A673 (cell line): Measurements from ENCODE around the gene CCDC88B.

Experiments used
- EZH2 ChIP-seq: fragments of 200-600 bp; sonication (generic); IDR thresholded peaks from 2 replicates; pipeline ENCODE4 v1.6.1; 2017; ENCODE audit warnings: borderline replicate concordance, low read depth, mild to moderate bottlenecking, mixed read lengths, antibody characterized with exemption, low read length; ENCODE audit not compliant: poor library complexity, severe bottlenecking
- TF ChIP-seq, protein P1 (sequence below): fragments of 300-800, 200-600 bp; sonication (generic); conservative IDR thresholded peaks from 2 replicates; pipeline ENCODE4 v1.5.1; 2017; ENCODE audit warnings: low read depth, mild to moderate bottlenecking, antibody characterized with exemption, low read length, moderate library complexity, mixed read lengths

DNA sequence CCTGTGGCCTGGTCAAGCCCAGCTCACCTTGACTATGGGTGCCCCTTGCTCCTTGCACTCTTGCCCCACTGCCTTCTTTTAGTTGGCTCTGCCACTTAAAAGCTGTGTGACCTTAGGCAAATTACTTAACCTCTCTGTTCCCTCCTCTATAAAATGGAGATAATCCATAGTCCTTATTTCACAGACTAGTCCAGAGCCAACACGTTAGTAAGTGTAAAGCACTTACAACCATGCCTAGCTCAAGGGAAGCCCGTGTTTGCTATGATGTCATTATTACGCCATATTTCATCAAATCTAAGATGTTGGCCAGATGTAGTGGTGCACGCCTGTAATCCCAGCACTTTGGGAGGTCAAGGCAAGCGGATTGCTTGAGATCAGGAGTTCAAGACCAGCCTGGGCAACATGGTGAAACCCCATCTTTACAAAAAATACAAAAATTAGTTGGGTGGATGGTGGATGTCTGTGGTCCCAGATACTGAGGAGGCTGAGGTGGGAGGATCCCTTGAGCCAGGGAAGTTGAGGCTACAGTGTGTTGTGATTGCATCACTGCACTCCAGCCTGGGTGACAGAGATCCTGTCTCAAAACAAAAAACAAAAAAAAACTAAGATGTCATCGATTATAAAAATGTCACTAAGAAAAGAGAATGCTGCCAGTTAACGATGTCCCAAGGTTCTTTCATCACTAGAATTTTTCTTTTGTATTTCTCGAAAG is 2.3 kb upstream of the CCDC88B start:
- TF ChIP-seq EZH2: no peak
- TF ChIP-seq, protein P1, sequence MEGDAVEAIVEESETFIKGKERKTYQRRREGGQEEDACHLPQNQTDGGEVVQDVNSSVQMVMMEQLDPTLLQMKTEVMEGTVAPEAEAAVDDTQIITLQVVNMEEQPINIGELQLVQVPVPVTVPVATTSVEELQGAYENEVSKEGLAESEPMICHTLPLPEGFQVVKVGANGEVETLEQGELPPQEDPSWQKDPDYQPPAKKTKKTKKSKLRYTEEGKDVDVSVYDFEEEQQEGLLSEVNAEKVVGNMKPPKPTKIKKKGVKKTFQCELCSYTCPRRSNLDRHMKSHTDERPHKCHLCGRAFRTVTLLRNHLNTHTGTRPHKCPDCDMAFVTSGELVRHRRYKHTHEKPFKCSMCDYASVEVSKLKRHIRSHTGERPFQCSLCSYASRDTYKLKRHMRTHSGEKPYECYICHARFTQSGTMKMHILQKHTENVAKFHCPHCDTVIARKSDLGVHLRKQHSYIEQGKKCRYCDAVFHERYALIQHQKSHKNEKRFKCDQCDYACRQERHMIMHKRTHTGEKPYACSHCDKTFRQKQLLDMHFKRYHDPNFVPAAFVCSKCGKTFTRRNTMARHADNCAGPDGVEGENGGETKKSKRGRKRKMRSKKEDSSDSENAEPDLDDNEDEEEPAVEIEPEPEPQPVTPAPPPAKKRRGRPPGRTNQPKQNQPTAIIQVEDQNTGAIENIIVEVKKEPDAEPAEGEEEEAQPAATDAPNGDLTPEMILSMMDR: no peak
